ENCODE measurements around the gene DLG4. TPM values are rescaled to one million over a fixed set of nuclear protein-coding genes. Genes with fewer than 3 reads are reported as not detected.
A peak's percentile ranks its signal among the peaks of the same experiment; 100 is the strongest.

DLG4 gene
- total and polyA plus RNA-seq, 2 donors (not counting 3 experiments of a cell fraction or from before 2014, with no cell fraction given), result 14.9 to 34.6 TPM

DNA sequence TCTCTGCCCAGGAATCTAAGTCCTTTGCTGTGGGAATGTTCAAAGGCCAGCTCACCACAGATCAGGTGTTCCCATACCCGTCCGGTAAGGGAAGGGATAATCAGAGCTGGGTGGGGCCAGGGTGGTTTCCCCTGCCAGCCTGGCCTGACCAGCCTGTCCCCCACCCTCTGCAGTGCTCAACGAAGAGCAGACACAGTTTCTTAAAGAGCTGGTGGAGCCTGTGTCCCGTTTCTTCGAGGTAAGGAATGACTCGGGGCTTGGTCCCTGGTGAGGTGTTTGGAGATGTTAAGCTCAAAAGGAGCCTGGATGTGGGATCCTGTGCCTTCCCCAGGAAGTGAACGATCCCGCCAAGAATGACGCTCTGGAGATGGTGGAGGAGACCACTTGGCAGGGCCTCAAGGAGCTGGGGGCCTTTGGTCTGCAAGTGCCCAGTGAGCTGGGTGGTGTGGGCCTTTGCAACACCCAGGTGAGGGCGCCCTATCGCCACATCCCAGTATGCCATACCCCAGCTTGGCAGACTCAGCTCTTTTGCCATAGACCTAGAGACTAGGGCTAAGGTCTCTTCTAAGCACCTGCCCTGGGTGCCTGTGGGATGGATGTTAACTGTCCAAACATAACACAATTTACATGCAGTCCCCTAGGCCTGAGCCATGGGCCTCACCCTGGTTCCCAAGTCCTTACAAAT, 1.1 kb upstream of the DLG4 start:
- ChIA-PET POLR2A (interaction anchor here (1.3 kb wide), 1 partner anchor 175 kb away, joined by 3 read pairs; no protein-coding TSS in a partner anchor), CTCF (interaction anchor here (0.6 to 4.5 kb wide), 21 partner anchors 9 to 175 kb away, joined by 3 to 94 read pairs (median 4); partner anchors contain the start of genes DVL2, GABARAP, GPS2 and PHF23)
- H3K27me3 ChIP-seq (ENCODE audit: control insufficient read depth in 2 of 2, insufficient read depth in 2 of 2, low read length in 2 of 2), result no peaks in the 10 kb centered on the region
- H3K36me3 ChIP-seq (ENCODE audit: control insufficient read depth in 2 of 2, extremely low read depth in 1 of 2, insufficient read depth in 2 of 2, low read length in 2 of 2), result peaks cover 15 to 31% of the 10 kb centered on the region in 2 experiments
- no peaks in the 10 kb centered on the region for H4K20me1 ChIP-seq (replicated peaks; ENCODE audit: control insufficient read depth, extremely low read depth, insufficient read depth, low read length)
- FAIRE-seq, result peak; percentile 77
- TF ChIP-seq POLR2A (IDR thresholded peaks at IDR 0.05; ENCODE audit: low read depth, low read length) (peak; percentile 73), EZH2 (IDR thresholded peaks at IDR 0.05; ENCODE audit: borderline replicate concordance, low read depth, low read length, severe bottlenecking) (no peak), GATA2 (IDR thresholded peaks at IDR 0.05; ENCODE audit: insufficient read depth, insufficient read length, low read depth, low read length) (no peak), POLR2AphosphoS5 (IDR thresholded peaks at IDR 0.05; ENCODE audit: insufficient read depth, low read depth, low read length) (peak; percentile 74)
- TF ChIP-seq, protein P1, sequence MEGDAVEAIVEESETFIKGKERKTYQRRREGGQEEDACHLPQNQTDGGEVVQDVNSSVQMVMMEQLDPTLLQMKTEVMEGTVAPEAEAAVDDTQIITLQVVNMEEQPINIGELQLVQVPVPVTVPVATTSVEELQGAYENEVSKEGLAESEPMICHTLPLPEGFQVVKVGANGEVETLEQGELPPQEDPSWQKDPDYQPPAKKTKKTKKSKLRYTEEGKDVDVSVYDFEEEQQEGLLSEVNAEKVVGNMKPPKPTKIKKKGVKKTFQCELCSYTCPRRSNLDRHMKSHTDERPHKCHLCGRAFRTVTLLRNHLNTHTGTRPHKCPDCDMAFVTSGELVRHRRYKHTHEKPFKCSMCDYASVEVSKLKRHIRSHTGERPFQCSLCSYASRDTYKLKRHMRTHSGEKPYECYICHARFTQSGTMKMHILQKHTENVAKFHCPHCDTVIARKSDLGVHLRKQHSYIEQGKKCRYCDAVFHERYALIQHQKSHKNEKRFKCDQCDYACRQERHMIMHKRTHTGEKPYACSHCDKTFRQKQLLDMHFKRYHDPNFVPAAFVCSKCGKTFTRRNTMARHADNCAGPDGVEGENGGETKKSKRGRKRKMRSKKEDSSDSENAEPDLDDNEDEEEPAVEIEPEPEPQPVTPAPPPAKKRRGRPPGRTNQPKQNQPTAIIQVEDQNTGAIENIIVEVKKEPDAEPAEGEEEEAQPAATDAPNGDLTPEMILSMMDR (IDR thresholded peaks at IDR 0.05; ENCODE audit: extremely low read depth in 1 of 2, insufficient read depth in 1 of 2, low read depth in 1 of 2, low read length in 2 of 2), result peak; percentile 66 to 76
- TF ChIP-seq, protein P2, sequence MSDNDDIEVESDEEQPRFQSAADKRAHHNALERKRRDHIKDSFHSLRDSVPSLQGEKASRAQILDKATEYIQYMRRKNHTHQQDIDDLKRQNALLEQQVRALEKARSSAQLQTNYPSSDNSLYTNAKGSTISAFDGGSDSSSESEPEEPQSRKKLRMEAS (IDR thresholded peaks at IDR 0.05; ENCODE audit: insufficient read depth, insufficient read length), result no peak
- H3K9me1 ChIP-seq (replicated peaks; ENCODE audit: control insufficient read depth, extremely low read depth, insufficient read depth, low read length), result no peaks in the 10 kb centered on the region
- intact Hi-C loops (cut with micrococcal nuclease) (loop anchor here (1.0 to 2.0 kb wide), 4 partner anchors 14 to 76 kb away; partner anchors contain the start of genes DVL2 and PHF23), dilution Hi-C loops (cut with MboI; ENCODE audit: extremely low pct_ligation_motif_present, low sequenced_read_pairs) (no loop called here)
- peaks cover 23% of the 10 kb centered on the region for H3K4me1 ChIP-seq (ENCODE audit: control insufficient read depth, extremely low read depth, insufficient read depth, low read length)
- peak overlapping the region; percentile 51 to 69 (median 61) for H3K4me3 ChIP-seq (replicated peaks in 1 of 3; ENCODE audit: insufficient read depth in 1 of 3, low read depth in 1 of 3, low read length in 3 of 3)
- peaks cover 11% of the 10 kb centered on the region for H3K79me2 ChIP-seq (ENCODE audit: control insufficient read depth, insufficient read depth, low read length)
- peak overlapping the region; percentile 65 for H3K4me2 ChIP-seq (ENCODE audit: insufficient read depth, low read length)
- H2AFZ ChIP-seq (ENCODE audit: low read depth, low read length), result no peak overlapping the region
- H3K9me3 ChIP-seq (replicated peaks; ENCODE audit: control insufficient read depth, insufficient read depth, low read length), result no peaks in the 10 kb centered on the region
- peak overlapping the region; percentile 72 for H3K9ac ChIP-seq (replicated peaks; ENCODE audit: extremely low read depth, insufficient read depth, low read length)
- H3K27ac ChIP-seq (ENCODE audit: insufficient read depth, low read depth, low read length), result peak overlapping the region; percentile 71
- peak; percentile 78 for DNase-seq (ENCODE audit: low read depth, low spot score)
- TSS peak; percentile 3 for BruUV-seq (replicated peaks)

Data from endothelial cell of umbilical vein (primary cell).